Fibroblast of lung (primary cell): ENCODE data around the gene VWA5B1. TPM values are rescaled to one million over a fixed set of nuclear protein-coding genes. Genes with fewer than 3 reads are reported as not detected.
A peak's percentile ranks its signal among the peaks of the same experiment; 100 is the strongest.

ENCODE experiments used
- DNase-seq, 2 donors: peaks; one replicate each; pipeline versions ENCODE4 v3.0.0 to v3.0.0-alpha.2; 2010; ENCODE audit warnings: low read depth in 2 of 2
- H2AFZ ChIP-seq: 2 replicates; pipeline ENCODE4 v1.5.1; 2012; ENCODE audit warnings: low read length, control low read depth, inconsistent platforms
- H3K27ac ChIP-seq: 2 replicates; pipeline ENCODE4 v1.5.1; 2011; ENCODE audit warnings: low read length, control low read depth; ENCODE audit not compliant: insufficient read depth
- H3K27me3 ChIP-seq: 2 replicates; pipeline ENCODE4 v1.5.1; 2011; ENCODE audit warnings: mild to moderate bottlenecking, low read length; ENCODE audit not compliant: control insufficient read depth, insufficient read depth
- H3K36me3 ChIP-seq: 2 replicates; pipeline ENCODE4 v1.5.1; 2011; ENCODE audit warnings: low read length; ENCODE audit not compliant: control insufficient read depth, insufficient read depth
- H3K4me1 ChIP-seq: 2 replicates; pipeline ENCODE4 v1.5.1; 2011; ENCODE audit warnings: low read length; ENCODE audit not compliant: control insufficient read depth, insufficient read depth; ENCODE audit errors: extremely low read depth
- H3K4me2 ChIP-seq: 2 replicates; pipeline ENCODE4 v1.5.1; 2011; ENCODE audit warnings: low read length, control low read depth; ENCODE audit not compliant: insufficient read depth; ENCODE audit errors: extremely low read depth
- H3K4me3 ChIP-seq, 4 experiments: fragments of 200-600 bp in 1 of 4; sonication (generic) in 1 of 4; replicated peaks in 1 of 4; 2 replicates each; pipeline ENCODE4 v1.5.1; 2011 to 2016; ENCODE audit warnings: low read length in 4 of 4, low read depth in 3 of 4, mild to moderate bottlenecking in 3 of 4, control low read depth in 2 of 4, inconsistent platforms in 1 of 4, mixed read lengths in 1 of 4; ENCODE audit not compliant: insufficient read depth in 1 of 4; ENCODE audit errors: control extremely low read depth in 1 of 4
- H3K79me2 ChIP-seq: 2 replicates; pipeline ENCODE4 v1.5.1; 2012; ENCODE audit warnings: mild to moderate bottlenecking, low read length, inconsistent platforms; ENCODE audit not compliant: control insufficient read depth, insufficient read depth
- H3K9ac ChIP-seq: 2 replicates; pipeline ENCODE4 v1.5.1; 2011; ENCODE audit warnings: mild to moderate bottlenecking, low read length, control low read depth; ENCODE audit not compliant: insufficient read depth
- H3K9me3 ChIP-seq: 2 replicates; pipeline ENCODE4 v1.5.1; 2012; ENCODE audit warnings: low read depth, low read length; ENCODE audit not compliant: control insufficient read depth, insufficient read depth
- H4K20me1 ChIP-seq: 2 replicates; pipeline ENCODE4 v1.5.1; 2011; ENCODE audit warnings: low read length; ENCODE audit not compliant: control insufficient read depth, insufficient read depth; ENCODE audit errors: extremely low read depth
- CTCF ChIP-seq, 2 donors: IDR thresholded peaks in 1 of 2; conservative IDR thresholded peaks in 1 of 2; 1 replicate in 1 of 2; 2 replicates in 1 of 2; pipeline ENCODE4 v1.5.1; 2011 to 2012; ENCODE audit warnings: low read length in 2 of 2, control low read depth in 1 of 2, inconsistent platforms in 1 of 2, low read depth in 1 of 2, mild to moderate bottlenecking in 1 of 2
- EZH2 ChIP-seq: IDR thresholded peaks from 2 replicates; pipeline ENCODE4 v1.5.1; 2012; ENCODE audit warnings: low read length, control low read depth, mild to moderate bottlenecking; ENCODE audit errors: missing control alignments
- polyA plus RNA-seq, 2 donors: library from polyadenylated mRNA; depleted of rRNA in 1 of 2; stranded (reverse) in 1 of 2; unstranded in 1 of 2; fragments of >200 nt; gene quantifications; 2 replicates each; pipeline ENCODE4 v1.2.1, GENCODE V29; 2011 to 2012; ENCODE audit warnings: missing spikeins in 1 of 2
- total RNA-seq: library from RNA; depleted of rRNA; stranded (reverse); fragments of >200 nt; gene quantifications from 2 replicates; pipeline ENCODE4 v1.2.1, GENCODE V29; 2014

The VWA5B1 gene
- total and polyA plus RNA-seq, 2 donors (not counting 1 experiment from before 2014, with no cell fraction given) = not detected

GRCh38 chr1:20275319-20275925 is 15.3 kb upstream of the VWA5B1 start:
- peaks cover 4% of the 10 kb centered on the region for H3K4me1 ChIP-seq
- DNase-seq = no peak
- H3K27ac ChIP-seq = no peak overlapping the region
- H4K20me1 ChIP-seq = no peaks in the 10 kb centered on the region
- H3K9me3 ChIP-seq = no peaks in the 10 kb centered on the region
- H3K79me2 ChIP-seq = no peaks in the 10 kb centered on the region
- H3K9ac ChIP-seq = no peak overlapping the region
- H3K27me3 ChIP-seq = no peaks in the 10 kb centered on the region
- TF ChIP-seq CTCF (conservative IDR thresholded peaks at IDR 0.05 in 1 of 2, IDR thresholded peaks at IDR 0.05 in 1 of 2; ENCODE audit: low read depth in 1 of 2, low read length in 2 of 2) (no peak), EZH2 (no peak)
- H3K4me3 ChIP-seq = no peak overlapping the region
- H2AFZ ChIP-seq = no peak overlapping the region
- H3K36me3 ChIP-seq = no peaks in the 10 kb centered on the region
- H3K4me2 ChIP-seq = no peak overlapping the region

GRCh38 chr1:20276485-20277159 is 14.1 kb upstream of the VWA5B1 start:
- Histone ChIP-seq H3K9ac (no peak overlapping the region), H3K4me2 (no peak overlapping the region), H3K36me3 (no peaks in the 10 kb centered on the region), H3K4me1 (peaks cover 4% of the 10 kb centered on the region), H3K4me3 (no peak overlapping the region), H3K9me3 (no peaks in the 10 kb centered on the region), H3K27ac (no peak overlapping the region), H4K20me1 (no peaks in the 10 kb centered on the region), H3K79me2 (no peaks in the 10 kb centered on the region), H3K27me3 (no peaks in the 10 kb centered on the region), H2AFZ (no peak overlapping the region)
- no peak for DNase-seq
- no peak for TF ChIP-seq CTCF (conservative IDR thresholded peaks at IDR 0.05 in 1 of 2, IDR thresholded peaks at IDR 0.05 in 1 of 2; ENCODE audit: low read depth in 1 of 2, low read length in 2 of 2)
- no peak for TF ChIP-seq EZH2

- Histone ChIP-seq H3K27me3 (no peaks in the 10 kb centered on the region), H3K9me3 (no peaks in the 10 kb centered on the region), H3K9ac (no peak overlapping the region), H2AFZ (no peak overlapping the region), H3K27ac (no peak overlapping the region), H3K36me3 (no peaks in the 10 kb centered on the region), H3K4me3 (no peak overlapping the region), H3K4me2 (no peak overlapping the region), H3K79me2 (no peaks in the 10 kb centered on the region), H3K4me1 (peaks cover 8% of the 10 kb centered on the region), H4K20me1 (no peaks in the 10 kb centered on the region)
- TF ChIP-seq CTCF (conservative IDR thresholded peaks at IDR 0.05 in 1 of 2, IDR thresholded peaks at IDR 0.05 in 1 of 2; ENCODE audit: low read depth in 1 of 2, low read length in 2 of 2) (no peak), EZH2 (no peak)
- peak in 1 of 2 donors; percentile 70 for DNase-seq
Observed at GRCh38 chr1:20278692-20279130, 12.0 kb upstream of the VWA5B1 start.
